HG03039 (cell line): ENCODE data around the gene IL20RA.

ENCODE experiments used
- ATAC-seq: cut with Tn5 transposase; IDR thresholded peaks from one replicate; pipeline ENCODE4 v1.9.1; 2021; ENCODE audit warnings: mild to moderate bottlenecking, moderate library complexity; ENCODE audit not compliant: unreplicated experiment

IL20RA gene

DNA sequence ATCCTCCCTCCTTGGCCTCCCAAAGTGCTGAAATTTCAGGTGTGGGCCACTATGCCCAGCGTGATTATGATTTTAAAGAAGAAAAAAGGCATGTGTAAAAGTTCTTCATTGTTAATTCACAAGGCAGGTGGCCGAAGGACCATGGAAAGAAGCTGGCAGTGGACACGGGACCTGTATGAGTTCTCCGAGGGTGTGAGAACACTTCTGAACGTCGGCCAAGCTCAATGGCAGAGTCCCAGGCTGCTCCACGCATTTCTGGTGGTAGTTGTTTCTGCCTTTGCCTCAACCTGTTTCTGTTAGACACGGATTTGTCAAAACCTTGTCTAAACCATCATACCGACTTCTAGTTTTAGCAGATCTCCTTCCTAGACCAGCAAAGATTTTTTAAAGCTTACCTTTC is 36.6 kb downstream of the IL20RA start:
- ATAC-seq, result no peak

- no peak for ATAC-seq
Measured at GRCh38 chr6:137006056-137006455, 38.7 kb downstream of the IL20RA start.

- no peak for ATAC-seq
Measured at GRCh38 chr6:137005073-137005472, 39.7 kb downstream of the IL20RA start.

GRCh38 chr6:137002505-137002904 is 42.3 kb downstream of the IL20RA start:
- ATAC-seq, result no peak

- no peak for ATAC-seq
Measured at GRCh38 chr6:137001977-137002302, 42.8 kb downstream of the IL20RA start.

GRCh38 chr6:137001299-137001976 is 43.3 kb downstream of the IL20RA start:
- no peak for ATAC-seq

- ATAC-seq, result no peak
Measured at GRCh38 chr6:137000825-137001224, 43.9 kb downstream of the IL20RA start.

DNA sequence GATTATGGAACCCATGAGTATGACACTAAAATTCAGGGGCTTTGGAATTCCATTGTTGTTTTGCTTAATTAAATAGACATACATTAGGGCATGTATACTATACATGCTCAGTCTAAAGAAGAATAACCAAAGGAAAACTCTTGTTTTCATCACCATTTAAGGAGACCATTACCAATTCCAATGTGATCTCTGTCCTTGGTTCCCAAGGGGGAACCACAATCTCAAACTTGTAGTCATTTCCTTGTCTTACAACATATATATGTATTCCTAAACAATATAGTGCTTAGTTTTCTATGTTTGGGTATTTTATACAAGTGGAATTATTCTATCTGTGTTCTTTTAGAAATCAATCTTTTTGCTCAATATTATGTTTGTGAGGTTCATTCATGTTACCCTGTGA is 49.2 kb downstream of the IL20RA start:
- ATAC-seq, result no peak

DNA sequence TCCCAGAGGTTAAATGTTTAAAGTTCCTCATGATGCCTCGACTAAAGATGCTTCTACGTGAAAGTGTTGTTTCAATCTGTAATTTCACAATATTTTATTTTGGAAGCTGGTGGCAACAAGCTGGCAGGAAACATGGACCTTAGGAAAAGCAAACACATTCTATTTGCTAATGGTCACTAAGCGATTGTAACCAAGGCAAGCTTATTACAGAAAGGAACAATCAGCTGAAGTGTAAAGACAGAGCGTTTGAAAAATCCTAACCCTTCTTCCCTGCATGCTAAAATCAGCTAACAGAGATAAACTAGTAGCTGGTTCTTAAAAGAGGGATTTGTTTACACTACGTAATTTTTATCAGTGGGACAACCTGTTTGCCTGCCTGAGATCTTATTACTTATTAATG is 50.0 kb downstream of the IL20RA start:
- no peak for ATAC-seq

DNA sequence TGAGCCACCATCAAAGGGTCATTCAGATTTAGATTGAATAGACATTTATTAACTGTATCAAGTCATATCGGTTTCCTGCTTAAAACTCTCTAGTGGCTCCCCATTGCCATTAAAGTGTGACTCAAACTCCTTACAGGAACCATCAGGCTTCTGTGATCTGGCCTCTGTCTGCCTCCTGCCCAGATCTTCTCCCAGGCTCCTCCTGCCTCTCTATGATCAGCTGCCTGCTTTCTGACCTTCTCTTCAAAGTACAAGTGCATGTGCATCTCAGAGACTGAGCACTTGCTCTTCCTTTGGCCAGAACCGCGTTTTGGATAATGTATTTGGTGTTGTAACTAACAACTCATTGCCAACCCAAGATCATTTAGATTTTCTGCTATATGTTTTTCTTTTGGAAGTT is 52.7 kb downstream of the IL20RA start:
- ATAC-seq, result no peak

DNA sequence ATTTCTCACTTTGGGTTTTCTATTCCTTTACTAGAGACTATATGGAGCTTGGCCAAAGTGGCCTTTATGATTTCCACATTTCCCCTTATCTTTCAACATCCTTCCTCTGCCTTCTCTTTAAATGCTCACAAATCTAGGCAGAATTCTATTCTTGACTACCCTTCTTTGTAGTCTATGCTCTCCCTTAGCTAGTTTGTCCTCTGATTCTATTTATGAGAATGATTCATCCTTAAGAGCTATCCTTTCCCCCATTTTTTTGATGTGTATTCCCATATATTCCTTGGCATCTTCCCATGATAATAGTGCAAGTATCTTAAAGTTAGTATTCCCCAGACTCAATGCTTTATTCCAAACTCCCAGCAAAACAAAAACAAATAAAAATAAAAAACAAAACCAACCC is 53.1 kb downstream of the IL20RA start:
- ATAC-seq, result no peak

DNA sequence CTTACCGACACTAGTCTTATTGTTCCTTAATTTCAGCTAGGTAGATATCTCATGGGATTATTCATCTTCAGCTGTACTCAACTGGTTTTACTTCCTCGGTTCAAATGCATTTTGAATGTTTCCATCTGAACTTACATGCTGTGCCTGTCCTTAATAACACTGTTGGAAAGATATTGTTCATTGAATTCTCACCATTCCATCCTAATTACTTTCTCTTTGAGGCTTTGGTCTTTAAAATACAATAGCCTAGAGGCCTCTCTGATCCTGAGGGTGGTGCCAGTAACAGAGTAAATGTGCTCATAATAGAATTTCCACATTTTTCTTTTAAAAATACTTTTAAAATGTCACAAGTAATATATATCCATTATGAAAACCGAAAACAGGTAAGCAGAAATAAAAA is 54.0 kb downstream of the IL20RA start:
- ATAC-seq, result no peak

GRCh38 chr6:136990242-136990578 is 54.6 kb downstream of the IL20RA start:
- no peak for ATAC-seq

DNA sequence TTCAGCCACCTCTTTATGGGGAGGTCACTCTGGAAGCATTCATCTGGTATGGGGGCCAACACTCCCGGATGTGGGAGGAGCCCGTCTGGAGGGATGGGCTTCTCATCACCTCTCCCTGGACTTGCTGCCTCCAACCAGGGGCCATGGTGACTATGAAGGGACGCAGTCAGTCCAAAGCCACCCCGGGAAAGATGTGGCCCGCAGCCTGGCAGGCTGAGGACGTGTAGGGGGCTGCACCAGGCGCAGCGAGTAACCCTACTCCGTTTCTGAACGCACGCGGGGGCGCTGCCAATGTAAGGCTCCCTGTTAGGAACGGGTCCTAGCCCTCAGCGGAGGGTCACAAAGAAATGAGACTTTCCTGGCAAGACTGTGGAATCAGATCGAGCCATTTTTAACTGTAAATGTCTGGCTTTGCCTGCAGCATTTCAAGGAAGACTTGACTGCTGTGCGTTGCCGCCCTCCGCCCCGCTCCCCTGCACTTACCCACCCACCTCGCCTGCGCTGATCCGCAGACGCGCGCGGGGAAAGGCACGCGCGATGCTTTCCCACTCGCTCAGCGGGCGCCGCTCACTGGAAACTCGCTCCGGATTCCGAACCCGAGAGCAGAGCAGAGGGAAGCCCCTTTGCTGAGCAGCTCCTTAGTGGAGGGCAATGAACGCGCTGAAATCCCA is 55.1 kb downstream of the IL20RA start:
- no peak for ATAC-seq

DNA sequence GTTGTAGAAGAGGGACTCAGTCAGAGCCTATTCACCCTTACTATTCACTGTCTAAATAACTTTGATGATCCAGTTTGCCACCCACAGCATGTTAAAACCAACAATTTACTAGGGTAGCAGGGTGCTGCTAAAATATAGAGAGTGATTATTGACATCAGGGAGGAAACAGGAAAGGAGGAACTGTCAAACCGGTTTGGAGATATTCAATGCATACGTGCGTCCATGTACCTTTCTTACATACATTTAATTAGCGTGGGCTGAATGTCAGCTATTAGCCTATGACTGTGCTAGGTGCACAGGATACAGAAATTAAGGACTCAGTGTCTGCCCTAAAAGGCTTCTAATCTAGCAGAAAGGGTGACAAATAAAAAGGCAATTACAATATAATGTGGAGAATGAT is 57.2 kb downstream of the IL20RA start:
- ATAC-seq, result no peak

DNA sequence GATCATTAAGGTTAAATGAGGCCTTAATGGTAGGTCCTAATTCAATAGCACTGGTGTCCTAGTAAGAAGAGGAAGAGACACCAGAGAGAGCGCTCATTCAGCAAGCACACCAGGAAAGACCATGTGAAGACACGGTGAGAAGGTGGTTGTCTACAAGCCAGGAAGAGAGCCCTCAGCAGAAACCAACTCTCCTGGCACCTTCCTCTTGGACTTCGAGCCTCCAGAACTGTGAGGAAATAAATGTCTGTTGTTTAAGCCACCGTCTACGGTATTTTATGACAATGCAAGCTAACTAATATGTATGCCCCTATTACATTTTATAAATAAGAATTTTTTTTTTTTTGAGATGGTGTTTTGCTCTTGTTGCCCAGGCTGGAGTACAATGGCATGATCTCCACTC is 59.3 kb downstream of the IL20RA start:
- ATAC-seq, result no peak

DNA sequence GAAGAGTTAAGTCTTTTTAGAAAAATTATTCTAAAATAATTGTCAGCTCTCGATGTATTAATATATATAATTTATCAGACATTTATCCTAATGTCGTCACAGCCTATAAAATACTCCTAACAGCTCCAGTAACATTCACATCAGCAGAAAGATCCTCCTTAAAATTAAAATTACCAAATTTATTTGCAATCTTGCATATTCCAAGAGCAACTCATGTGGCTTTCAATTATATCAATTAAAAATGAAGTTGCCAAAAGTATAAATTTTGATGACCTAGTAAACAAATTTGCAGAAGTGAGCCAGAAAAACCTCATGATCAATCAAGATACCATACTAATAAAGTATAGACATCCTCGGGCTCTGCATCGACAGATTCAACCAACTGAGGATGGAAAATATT is 60.2 kb downstream of the IL20RA start:
- no peak for ATAC-seq

- ATAC-seq, result no peak
Measured at GRCh38 chr6:136983687-136984086, 61.1 kb downstream of the IL20RA start.

DNA sequence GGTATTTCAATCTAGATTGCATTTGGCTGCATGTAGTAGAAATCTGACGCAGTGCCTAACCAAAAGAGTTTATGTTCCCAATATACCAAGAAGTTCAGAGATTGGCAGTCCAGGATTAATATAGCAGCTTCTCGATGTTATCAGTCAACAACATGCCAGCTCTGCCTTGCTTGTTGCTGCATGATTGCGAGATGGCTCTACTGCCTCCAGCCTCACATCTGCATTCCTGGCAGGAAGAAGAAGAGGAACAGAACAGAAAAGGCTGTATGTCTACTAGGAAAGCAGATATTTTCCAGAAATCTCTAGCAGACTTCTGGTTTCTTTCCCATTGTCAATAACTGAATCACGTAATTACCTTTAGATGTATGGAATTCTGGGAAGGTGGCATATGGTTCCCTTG is 61.8 kb downstream of the IL20RA start:
- no peak for ATAC-seq

- ATAC-seq, result no peak
Measured at GRCh38 chr6:136980070-136980469, 64.7 kb downstream of the IL20RA start.

DNA sequence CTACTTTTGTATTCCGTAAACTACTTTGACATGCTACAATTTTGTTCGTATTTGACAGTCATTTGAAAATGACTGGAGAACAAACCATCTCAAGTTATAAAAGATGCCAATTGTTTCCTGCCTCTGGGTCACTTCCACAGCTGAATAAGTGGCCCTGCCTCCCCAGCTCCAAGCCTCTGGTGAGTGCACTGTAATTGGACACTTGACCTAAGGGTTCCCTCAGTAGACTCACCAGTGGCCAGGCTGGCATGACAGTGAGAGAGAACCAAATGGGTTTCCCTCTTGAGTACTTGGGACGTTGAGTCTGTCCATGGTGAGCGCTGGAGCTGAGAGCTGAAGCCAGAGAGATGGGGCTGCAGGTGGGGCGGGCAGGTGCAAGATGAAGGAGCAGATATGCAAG is 65.6 kb downstream of the IL20RA start:
- no peak for ATAC-seq

DNA sequence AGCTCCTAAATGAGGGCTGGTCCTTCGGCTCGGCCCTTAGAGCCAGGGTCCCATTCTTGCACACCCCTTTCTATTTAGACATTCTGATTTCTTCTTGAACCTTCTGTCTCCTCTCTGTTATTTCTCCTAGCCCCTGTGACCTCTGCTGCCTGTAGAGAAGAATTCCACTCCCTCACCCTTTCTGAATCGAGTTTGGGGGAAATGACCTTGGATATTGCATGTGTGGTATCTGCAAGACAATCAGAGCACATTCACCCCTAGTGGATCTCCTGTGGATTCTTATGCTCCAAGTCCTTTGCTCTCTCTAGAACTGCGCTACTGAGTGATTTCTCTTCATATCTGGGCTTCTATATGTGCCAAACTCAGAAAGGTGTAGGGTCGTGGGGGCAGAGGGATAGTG is 67.7 kb downstream of the IL20RA start:
- ATAC-seq, result no peak

- ATAC-seq, result no peak
Measured at GRCh38 chr6:136975089-136975715, 69.6 kb downstream of the IL20RA start.
